Parathyroid adenoma (tissue), 2 donors: ENCODE results near the gene DNAJC25.
A peak's percentile ranks its signal among the peaks of the same experiment; 100 is the strongest.

Experiments used
- H2AFZ ChIP-seq: fragments of 300-600 bp; sonication (generic); one replicate; pipeline ENCODE4 v1.7.0; 2017; ENCODE audit warnings: antibody characterized with exemption, mild to moderate bottlenecking
- H3K27ac ChIP-seq: fragments of 300-600 bp; sonication (generic); one replicate; pipeline ENCODE4 v1.7.0; 2017
- H3K27me3 ChIP-seq: fragments of 300-600 bp; sonication (generic); one replicate; pipeline ENCODE4 v1.7.0; 2017; ENCODE audit warnings: low read length; ENCODE audit not compliant: control insufficient read depth, insufficient read depth
- H3K36me3 ChIP-seq: fragments of 300-600 bp; sonication (generic); one replicate; pipeline ENCODE4 v1.7.0; 2017; ENCODE audit warnings: low read length; ENCODE audit not compliant: control insufficient read depth, insufficient read depth
- H3K4me1 ChIP-seq: fragments of 300-600 bp; sonication (generic); one replicate; pipeline ENCODE4 v1.7.0; 2017; ENCODE audit warnings: control low read depth
- H3K4me2 ChIP-seq: fragments of 300-600 bp; sonication (generic); one replicate; pipeline ENCODE4 v1.7.0; 2017; ENCODE audit warnings: low read length
- H3K4me3 ChIP-seq: fragments of 300-600 bp; sonication (generic); one replicate; pipeline ENCODE4 v1.7.0; 2017; ENCODE audit warnings: low read depth, low read length
- H3K79me2 ChIP-seq: fragments of 300-600 bp; sonication (generic); one replicate; pipeline ENCODE4 v1.7.0; 2017; ENCODE audit warnings: control low read depth
- H3K9ac ChIP-seq: fragments of 300-600 bp; sonication (generic); one replicate; pipeline ENCODE4 v1.7.0; 2017; ENCODE audit warnings: mild to moderate bottlenecking
- H3K9me3 ChIP-seq: fragments of 300-600 bp; sonication (generic); one replicate; pipeline ENCODE4 v1.7.0; 2017; ENCODE audit warnings: low read length; ENCODE audit not compliant: control insufficient read depth
- TF ChIP-seq, protein P1 (sequence below): fragments of 300-600 bp; sonication (generic); IDR thresholded peaks from one replicate; pipeline ENCODE4 v1.7.0; 2017; ENCODE audit warnings: antibody characterized with exemption, mild to moderate bottlenecking
- donor health status: primary hyperparathyroidism.

DNAJC25 gene

DNA sequence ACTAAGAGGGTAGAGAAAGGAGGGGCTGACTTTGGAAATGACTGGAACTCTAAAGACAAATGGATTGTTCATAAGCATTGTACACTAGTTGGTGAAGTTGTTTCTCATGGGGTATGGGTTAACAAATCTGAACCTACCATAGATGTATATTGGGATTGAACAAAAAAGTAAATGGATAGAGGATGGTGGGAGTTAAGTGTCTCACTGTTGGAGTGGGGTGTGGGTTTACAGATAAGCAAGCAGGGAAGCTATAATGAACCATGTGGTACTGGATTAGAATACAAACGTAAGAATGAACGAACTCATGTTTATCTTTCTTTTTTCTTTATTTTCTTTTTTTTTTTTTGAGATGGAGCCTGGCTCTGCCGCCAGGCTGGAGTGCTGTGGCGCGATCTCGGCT lies 48.1 kb downstream of the DNAJC25 start:
- Histone ChIP-seq H3K79me2 (no peaks in the 10 kb centered on the region), H3K27ac (no peak overlapping the region), H3K27me3 (no peaks in the 10 kb centered on the region), H3K9ac (no peak overlapping the region), H3K4me3 (no peak overlapping the region), H3K36me3 (no peaks in the 10 kb centered on the region), H3K9me3 (no peaks in the 10 kb centered on the region), H3K4me1 (no peaks in the 10 kb centered on the region), H3K4me2 (no peak overlapping the region), H2AFZ (no peak overlapping the region)
- TF ChIP-seq, protein P1, sequence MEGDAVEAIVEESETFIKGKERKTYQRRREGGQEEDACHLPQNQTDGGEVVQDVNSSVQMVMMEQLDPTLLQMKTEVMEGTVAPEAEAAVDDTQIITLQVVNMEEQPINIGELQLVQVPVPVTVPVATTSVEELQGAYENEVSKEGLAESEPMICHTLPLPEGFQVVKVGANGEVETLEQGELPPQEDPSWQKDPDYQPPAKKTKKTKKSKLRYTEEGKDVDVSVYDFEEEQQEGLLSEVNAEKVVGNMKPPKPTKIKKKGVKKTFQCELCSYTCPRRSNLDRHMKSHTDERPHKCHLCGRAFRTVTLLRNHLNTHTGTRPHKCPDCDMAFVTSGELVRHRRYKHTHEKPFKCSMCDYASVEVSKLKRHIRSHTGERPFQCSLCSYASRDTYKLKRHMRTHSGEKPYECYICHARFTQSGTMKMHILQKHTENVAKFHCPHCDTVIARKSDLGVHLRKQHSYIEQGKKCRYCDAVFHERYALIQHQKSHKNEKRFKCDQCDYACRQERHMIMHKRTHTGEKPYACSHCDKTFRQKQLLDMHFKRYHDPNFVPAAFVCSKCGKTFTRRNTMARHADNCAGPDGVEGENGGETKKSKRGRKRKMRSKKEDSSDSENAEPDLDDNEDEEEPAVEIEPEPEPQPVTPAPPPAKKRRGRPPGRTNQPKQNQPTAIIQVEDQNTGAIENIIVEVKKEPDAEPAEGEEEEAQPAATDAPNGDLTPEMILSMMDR, result no peak

DNA sequence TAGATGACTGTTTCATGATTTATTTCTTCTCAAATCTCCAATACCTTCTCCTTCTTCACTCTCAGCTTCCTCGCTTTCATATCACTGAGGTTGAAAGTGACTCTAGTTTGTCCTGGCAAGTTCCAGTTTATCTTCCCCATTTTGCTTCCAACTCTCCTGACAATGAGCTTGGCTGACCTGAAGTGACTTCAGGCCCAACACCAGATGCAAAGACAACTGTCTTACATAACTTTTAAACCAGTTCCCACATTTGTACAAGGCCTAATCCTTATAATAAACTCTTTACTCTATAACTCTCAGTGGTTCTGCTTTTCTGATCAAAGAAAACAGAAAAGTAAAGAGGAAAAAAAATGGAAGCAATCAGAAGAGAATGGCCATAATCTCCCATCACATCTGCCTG lies 52.3 kb downstream of the DNAJC25 start:
- no peaks in the 10 kb centered on the region for H3K79me2 ChIP-seq
- H3K9me3 ChIP-seq, result no peaks in the 10 kb centered on the region
- TF ChIP-seq, protein P1, result no peak
- no peak overlapping the region for H3K9ac ChIP-seq
- no peaks in the 10 kb centered on the region for H3K4me1 ChIP-seq
- H3K4me2 ChIP-seq, result no peak overlapping the region
- H3K27me3 ChIP-seq, result no peaks in the 10 kb centered on the region
- H3K4me3 ChIP-seq, result no peak overlapping the region
- H2AFZ ChIP-seq, result no peak overlapping the region
- no peaks in the 10 kb centered on the region for H3K36me3 ChIP-seq
- H3K27ac ChIP-seq, result no peak overlapping the region

DNA sequence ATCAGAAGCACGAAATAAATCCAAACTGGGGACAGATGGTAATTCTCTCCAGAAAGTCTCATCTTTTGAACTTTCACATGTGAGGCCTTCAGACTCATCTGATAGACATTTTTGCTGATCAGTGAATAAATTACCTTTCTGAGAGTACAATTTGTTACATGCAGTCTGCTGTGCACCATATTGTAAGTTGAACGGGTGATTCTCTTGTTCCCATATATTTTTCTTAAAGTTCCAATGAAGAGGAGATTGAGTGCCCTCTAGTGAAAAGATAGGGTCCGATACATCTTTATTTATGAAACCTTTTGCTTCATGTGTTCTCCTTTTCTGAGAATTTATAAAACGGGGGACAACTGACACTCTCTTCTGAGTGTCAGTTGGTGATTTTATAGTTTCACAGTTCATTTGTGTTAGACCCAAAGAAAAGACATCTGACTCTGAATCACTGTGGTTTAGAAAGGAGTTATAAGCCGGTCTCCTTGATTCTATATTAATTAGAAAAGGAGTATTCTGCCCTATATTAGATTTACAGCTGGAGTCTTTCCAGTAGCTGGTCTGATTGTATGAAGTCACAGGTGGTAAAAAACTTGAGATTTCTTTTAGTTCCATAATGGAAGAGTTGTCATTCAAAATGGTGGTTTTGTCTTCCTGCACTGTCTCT lies 60.7 kb downstream of the DNAJC25 start:
- Histone ChIP-seq H2AFZ (peak overlapping the region; percentile 30), H3K4me3 (no peak overlapping the region), H3K27me3 (no peaks in the 10 kb centered on the region), H3K4me2 (no peak overlapping the region), H3K9ac (no peak overlapping the region), H3K9me3 (no peaks in the 10 kb centered on the region), H3K79me2 (no peaks in the 10 kb centered on the region), H3K36me3 (no peaks in the 10 kb centered on the region), H3K27ac (no peak overlapping the region), H3K4me1 (no peaks in the 10 kb centered on the region)
- TF ChIP-seq, protein P1, result peak; percentile 23

DNA sequence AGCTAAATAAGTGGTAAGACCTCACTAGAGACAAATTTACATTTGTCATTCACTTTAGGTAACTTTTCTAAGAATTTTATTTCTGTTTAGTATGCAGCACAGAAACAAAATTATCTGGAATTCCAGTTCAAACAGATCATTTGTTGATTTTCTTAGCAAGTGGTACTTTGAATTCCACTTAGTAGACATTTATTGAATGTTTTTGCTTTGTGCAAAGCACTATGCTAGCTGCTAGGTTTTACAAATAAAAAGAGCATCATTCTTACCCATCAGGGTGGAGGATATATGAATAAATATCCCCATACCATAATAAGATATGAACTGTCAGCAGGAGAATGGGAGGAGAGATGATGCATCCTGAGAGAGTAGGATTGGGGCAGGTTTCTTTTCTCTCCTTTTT lies 65.7 kb downstream of the DNAJC25 start:
- TF ChIP-seq, protein P1, result no peak
- no peak overlapping the region for H3K4me2 ChIP-seq
- no peaks in the 10 kb centered on the region for H3K4me1 ChIP-seq
- no peak overlapping the region for H2AFZ ChIP-seq
- H3K79me2 ChIP-seq, result no peaks in the 10 kb centered on the region
- no peaks in the 10 kb centered on the region for H3K9me3 ChIP-seq
- no peak overlapping the region for H3K4me3 ChIP-seq
- no peak overlapping the region for H3K9ac ChIP-seq
- no peak overlapping the region for H3K27ac ChIP-seq
- H3K36me3 ChIP-seq, result no peaks in the 10 kb centered on the region
- no peaks in the 10 kb centered on the region for H3K27me3 ChIP-seq

DNA sequence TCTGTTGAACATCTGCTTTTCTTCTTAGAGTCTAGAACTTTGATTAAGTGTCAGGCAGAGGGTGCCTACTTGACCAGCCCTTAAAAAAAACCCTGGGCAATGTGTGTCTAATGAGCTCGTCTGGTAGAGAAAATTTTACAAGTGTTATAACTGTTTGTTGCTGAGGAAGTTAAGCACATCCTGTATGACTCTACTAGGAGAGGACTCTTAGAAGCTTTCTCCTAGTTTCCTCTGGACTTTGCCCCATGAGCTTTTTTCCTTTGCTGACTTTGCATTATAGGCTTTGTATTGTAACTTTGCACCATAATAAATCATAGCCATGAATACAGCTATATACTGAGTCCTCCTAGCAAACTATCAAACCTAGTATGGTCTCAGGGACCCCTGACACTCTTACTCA lies 69.6 kb downstream of the DNAJC25 start:
- no peaks in the 10 kb centered on the region for H3K27me3 ChIP-seq
- no peak overlapping the region for H3K27ac ChIP-seq
- H3K4me3 ChIP-seq, result no peak overlapping the region
- H3K36me3 ChIP-seq, result no peaks in the 10 kb centered on the region
- no peak overlapping the region for H2AFZ ChIP-seq
- no peak overlapping the region for H3K9ac ChIP-seq
- no peaks in the 10 kb centered on the region for H3K79me2 ChIP-seq
- H3K9me3 ChIP-seq, result no peaks in the 10 kb centered on the region
- no peaks in the 10 kb centered on the region for H3K4me1 ChIP-seq
- H3K4me2 ChIP-seq, result no peak overlapping the region
- TF ChIP-seq, protein P1, result no peak
